HS-5 (cell line): Measurements from ENCODE around the gene CD46.
"Not testable (repeated sequence)": the region's sequence is repeated elsewhere in the genome, so short reads cannot be mapped to it uniquely, and the experiment has no call there.

Source experiments
- DNase-seq: peaks from one replicate; pipeline ENCODE4 v3.0.0-alpha.2; 2012; ENCODE audit warnings: low read depth

Gene CD46

DNA sequence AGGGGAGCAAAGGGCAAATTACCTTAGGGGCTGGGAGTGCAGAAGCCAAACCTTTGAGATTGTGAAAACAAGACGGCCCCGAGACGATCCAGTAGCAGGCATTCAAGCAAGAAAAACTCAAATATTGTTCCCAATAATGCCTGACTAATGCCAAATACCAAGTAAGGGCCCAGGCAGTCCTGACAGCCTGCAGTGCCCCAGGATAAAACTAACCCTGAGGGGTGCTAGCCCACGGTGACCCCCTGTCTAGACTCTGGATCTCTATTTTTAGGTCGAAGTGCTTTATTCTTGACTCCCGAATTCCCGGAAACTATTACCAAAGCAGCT lies 428 bp upstream of the CD46 start:
- DNase-seq, result not testable (repeated sequence)

DNA sequence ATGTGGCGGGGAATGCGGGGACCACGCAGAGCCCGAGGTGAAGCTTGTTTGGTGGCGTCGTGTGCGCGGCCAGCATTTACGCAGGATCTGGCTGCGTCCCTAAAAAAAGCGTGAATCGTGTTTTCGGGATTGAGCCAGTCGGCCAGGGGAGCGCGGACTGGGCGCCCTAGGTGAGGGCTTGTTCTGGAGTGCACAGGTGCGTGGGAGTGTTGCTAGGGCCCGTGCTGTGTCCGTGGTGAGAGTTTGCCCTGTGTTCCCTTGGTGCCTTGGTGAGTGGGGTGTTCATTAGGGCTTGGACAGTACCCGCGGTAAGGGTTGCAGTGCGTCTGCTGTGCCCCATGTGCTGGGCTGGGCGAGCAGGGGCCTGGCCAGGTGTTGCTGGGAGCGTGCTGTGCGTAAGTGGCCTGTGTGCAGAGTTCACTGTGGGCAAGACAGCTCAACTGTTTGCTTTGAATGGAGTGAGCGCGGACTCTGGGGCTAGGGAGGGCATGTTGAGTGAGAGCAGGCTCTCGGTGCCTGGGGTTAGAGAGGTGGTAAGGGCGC lies 673 bp downstream of the CD46 start:
- no peak for DNase-seq

DNA sequence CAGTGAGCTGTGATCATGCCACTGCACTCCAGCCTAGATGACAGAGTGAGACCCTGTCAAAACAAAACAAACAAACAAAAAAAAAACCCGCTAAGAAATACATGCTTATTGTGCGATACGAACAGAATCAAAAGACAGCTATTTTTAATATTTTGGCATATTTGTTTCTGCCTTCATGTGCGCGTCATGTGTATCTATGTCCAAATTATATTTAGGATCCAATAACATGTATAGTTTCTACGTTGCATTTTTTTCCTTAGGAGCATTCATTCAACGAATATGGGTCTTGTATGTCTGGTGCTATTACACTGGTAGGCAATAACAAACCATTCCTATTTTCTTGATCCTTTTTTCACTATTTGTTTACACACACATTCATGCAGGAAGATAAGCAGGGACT lies 1.8 kb downstream of the CD46 start:
- no peak for DNase-seq

DNA sequence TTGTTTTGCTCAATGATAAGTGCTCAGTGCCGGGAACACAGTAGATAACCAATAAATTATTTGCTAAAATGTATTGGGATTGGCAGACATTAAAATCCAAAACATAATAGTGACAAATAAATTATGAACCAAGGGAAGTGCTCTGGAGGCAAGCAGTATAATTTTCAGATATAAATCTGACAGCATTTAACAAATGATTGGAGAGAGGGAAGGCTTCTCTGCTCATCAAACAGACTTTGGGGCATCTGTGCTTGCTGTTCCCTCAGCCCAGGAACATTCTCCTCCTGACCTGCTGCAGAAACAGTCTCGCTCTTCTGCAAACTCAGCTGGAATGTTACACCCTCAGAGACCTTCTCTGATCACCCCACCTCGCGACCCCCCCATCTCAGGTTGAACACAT lies 2.2 kb downstream of the CD46 start:
- no peak for DNase-seq

DNA sequence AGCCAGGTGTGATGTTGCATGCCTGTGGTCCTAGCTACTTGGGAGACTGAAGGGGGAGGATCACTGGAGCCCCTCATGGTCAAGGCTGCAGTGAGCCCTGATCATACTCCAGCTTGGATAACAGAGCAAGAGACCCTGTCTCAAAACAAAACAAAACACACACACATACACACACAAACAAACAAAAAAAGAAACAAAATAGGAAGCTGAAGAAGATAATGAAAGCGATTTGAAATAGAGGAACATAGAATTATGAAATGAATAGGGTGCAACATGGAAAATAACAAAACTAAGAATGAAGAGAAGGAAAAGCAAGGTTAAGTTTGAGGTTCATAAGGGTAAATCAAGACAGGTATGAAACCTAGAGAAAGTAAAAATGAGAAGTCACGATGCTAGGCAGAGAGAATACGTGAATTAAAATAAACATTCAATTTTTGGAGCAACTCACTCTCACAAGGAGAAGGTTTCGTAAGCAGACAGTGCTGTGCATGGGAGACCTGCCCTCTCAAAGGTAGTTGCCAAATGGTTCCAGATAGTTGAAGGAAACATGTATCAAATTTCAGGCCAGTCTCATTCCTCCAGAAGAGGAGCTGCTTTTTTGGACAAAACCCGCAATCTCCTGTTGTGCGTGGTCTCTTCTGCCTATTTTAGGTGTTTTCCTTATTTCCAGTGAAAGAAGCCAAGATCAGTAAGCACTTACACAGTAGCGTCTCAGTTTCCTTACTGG lies 3.3 kb downstream of the CD46 start:
- no peak for DNase-seq

DNA sequence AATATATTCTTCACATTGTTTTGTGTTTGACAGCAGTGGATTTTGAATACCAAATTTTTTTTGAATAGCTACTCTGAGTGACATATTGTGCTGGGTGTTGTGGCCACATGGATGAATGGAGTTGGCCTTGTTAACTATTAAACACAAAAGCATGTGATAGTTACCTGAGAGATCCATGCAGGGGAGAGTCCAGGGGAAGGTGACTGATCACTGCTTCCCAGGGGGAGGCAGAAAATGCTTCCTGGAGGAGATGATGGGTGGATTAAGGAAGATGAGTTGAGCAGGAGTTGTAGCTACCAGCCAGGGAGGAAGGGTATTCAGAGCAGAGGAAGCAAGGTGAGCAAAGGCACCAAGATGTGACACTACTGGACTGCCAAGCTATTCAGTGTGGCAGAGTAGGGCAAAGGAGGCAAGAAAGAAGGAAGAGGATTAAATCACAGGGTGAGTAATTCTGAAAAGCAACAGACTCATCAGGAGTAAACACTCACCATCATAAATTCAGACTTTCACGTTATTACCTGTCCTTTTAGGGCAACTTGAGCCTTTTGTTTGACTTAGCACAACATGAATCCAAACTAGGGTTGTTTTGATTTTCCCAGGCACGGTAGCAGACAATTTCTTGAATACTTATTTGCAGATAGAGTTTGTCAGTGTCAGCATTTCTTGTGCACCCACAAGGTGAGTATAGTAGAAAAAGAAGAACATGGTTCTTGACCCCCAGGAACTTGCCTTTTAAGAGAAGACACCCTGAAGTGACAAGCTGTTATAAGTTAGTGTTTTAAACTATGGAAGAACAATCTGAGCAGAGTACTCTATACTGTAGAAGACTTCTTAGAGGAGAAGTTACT lies 4.2 kb downstream of the CD46 start:
- no peak for DNase-seq

DNA sequence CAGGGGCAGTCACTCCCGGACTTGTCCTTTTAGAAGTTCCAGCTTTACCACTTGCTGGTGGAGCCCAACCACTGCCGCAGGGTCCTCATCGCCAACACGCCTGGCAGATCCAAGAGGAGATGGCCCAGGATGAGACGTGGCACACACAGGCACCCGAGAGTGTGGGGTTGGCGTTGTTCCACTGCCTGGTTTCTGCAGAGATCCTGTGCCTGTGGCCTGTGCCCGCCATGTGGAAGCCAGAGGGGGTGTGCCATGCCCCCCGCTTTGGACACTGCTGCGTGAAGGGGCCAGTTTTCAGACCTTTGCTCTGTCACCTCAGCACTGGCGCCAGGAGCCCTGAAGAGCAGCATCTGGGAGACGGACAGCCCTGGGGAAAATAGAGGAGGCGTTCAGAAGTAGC lies 10.8 kb downstream of the CD46 start:
- DNase-seq, result no peak

DNA sequence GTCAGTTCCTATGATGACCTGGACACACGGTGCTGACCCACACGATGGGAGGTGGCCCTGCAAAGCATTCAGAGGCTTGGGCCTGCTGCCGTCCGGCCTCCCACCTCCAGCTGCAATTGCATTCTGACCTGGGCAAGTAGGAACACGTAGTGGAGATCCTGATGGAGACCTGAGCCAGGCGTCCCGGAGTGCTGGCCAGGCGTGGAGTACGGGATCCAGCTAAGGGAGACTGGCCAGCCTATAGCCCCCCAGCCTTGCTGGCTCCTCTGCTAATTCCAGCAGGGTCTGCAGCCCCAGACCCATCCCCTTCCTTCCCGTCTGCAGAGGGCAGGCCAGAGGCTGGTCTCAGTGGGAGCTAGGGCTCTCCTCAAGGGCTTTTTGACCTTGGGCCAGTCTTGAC lies 11.2 kb downstream of the CD46 start:
- DNase-seq, result no peak

DNA sequence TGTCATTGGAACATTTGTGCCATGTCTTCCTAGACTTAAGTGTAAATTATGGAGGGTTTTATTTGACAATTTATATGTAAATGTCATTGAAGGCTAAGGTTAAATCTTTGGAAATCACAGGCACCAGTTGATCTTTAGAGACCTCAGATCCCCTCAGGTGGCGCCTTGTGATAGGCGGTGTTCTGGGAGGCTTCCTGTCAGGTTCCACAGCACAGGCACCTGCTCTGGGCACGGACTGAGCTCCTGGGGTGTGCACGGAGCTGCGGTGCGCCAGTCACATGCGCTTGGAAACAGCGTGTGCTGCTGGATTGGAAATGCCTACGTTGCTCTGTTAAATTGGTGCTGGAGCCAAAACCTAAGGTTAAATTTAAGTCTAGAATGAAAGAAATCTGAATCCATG lies 12.1 kb downstream of the CD46 start:
- no peak for DNase-seq

DNA sequence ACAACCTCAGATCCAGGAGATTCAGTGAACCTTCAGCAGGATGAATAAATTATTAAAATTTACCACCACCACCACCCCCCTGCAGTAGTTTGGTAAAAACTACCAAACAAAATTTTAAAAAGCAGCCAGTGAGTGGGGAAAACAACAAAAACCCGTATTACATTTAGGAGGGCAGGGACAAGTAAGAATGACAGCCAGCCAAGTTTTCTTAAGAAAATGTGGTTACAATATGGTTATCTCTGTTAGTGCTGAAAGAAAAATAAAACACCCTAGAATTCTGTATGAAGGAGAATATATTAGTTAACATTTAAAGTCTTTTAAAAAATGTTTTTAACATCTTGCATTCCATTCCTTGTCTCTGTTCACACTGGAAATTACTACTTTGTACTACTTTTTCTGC lies 14.7 kb downstream of the CD46 start:
- DNase-seq, result no peak

DNA sequence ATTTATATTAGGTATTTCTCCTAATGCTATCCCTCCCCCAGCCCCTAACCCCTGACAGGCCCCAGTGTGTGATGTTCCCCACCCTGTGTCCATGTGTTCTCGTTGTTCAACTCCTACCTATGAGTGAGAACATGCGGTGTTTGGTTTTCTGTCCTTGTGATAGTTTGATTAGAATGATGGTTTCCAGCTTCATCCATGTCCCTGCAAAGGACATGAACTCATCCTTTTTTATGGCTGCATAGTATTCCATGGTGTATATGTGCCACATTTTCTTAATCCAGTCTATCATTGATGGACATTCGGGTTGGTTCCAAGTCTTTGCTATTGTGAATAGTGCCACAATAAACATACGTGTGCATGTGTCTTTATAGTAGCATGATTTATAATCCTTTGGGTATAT lies 18.7 kb downstream of the CD46 start:
- not testable (repeated sequence) for DNase-seq

DNA sequence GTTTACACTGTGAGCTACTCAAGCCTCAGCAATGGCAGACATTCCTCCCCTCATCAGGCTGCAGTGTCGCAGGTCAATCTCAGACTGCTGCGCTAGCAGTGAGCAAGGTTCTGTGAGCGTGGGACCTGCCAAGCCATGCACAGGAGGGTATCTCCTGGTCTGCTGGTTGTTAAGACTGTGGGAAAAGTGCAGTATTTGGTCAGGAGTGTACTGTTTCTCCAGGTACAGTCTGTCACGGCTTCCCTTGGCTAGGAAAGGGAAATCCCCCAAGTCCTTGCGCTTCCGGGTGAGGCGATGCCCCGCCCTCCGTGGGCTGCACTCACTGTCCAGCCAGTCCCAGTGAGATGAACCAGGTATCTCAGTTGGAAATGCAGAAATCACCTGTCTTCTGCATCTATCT lies 24.2 kb downstream of the CD46 start:
- DNase-seq, result not testable (repeated sequence)

DNA sequence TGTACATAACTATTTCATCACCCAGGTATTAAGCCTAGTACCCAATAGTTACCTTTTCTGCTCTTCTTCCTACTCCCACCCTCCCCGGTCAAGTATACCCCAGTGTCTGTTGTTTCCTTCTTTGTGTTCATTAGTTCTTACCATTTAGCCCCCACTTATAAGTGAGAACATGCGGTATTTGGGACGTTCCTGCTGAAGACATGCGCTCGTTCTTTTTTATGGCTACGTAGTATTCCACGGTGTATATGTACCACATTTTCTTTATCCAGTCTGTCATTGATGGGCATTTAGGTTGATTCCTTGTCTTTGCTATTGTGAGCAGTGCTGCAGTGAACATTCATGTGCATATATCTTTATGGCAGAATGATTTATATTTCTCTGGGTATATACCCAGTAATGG lies 25.6 kb downstream of the CD46 start:
- DNase-seq, result not testable (repeated sequence)

DNA sequence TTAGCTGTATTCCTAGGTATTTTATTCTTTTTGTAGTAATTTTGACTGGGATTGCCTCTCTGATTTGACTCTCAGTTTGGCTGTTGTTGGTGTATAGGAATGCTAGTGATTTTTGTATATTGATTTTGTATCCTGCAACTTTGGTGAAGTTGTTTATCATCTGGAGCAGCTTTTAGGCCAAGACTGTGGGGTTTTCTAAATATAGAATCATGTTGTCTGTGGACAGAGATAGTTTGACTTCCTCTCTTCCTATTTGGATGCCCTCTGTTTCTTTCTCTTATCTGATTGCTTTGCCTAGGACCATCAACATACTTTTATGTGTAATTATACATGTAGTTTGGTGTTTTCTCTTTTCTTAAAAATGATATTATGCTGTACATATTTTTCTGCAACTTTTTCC lies 27.2 kb downstream of the CD46 start:
- no peak for DNase-seq

DNA sequence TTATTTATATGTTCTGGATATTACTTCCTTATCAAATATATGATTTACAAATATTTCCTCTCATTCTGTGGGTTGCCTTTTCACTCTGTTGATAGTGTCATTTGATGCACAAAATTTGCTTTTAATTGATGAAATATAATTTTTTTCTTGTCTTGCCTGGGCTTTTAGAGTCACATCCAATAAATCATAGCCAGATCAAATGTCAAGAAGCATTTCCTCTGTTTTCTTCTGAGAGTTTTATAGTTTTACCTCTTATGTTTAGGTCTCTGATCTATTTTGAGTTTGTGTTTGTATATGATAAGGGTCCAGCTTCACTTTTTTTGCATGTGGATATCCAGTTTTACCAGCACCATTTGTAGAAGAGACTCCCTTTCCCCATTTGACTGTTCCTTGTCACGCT lies 29.5 kb downstream of the CD46 start:
- DNase-seq, result no peak

DNA sequence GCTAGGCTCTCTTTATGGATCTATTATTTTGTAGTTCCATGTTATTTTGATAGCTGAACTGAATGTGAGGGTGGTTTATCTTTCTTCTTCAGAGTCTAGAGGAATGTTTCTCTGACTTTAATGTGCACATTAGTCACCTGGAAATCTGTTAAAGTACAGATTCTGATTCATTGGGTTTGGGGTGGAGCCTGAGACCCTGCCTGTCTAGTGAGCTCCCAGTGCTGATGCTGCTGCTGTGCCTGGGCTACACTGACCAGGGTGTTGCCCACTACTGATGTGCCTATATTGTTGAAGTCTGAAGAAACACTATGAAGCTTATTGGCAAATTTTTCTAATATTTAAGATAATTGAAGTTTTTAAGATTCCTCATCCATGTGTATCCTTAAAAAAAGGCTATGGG lies 35.9 kb downstream of the CD46 start:
- no peak for DNase-seq

DNA sequence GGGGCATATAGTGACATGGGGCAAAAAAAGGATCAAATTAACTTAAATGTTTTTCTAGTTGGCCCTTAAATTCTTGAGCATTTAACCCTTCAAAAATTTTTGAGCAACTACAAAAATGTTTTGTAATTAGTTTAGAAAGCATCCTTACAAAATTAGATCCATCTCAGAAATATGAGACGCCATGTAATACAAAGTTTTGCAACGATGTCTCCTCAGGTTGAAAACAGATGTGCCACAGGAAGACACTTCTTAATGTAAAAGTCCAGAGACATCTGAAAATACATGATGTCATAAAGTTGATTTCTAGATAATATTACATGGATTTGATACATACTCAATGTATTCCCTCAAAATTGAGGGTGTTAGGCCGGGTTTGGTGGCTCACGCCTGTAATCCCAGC lies 37.5 kb downstream of the CD46 start:
- DNase-seq, result no peak

DNA sequence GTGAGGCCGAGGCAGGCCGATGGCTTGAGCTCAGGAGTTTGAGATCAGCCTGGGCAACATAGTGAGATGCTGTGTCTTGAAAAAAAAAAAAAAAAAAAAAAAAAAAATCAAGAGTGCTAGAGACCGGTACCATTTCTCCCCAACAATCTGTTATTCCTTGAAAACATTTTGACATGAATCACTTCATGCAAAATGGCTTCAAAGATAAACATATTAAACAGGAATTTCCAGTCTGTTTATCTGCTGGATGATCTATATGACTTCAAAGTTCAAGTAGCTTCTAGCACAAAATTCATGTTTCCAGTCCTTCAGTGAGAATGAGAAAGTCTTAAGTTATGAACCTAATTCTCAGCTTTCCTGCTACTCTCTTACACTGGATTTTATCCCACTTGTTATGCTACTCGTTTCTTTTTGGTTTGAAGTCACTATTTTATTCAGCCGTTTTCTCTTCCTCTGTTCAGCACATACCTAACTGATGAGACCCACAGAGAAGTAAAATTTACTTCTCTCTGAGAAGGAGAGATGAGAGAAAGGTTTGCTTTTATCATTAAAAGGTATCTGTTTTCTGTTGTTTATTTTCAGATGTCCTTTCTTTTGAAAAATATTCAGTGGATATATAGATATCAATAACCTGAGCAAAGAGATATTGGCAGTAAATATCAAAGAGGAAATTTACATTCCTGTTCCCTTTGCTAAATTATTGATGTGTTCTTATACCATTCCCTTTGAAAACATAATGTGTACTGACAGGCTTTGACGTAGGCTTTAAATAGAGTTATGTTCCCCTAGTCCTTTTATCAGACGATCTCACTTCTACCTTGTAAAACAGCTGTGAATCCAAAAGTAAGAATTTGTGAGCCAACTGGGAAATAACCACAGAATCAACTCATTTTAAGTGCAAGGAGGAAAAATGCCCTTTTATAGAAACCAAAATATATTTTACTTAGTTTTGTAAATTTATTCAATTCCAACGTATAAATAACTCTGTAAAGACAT lies 38.2 kb downstream of the CD46 start:
- no peak for DNase-seq

DNA sequence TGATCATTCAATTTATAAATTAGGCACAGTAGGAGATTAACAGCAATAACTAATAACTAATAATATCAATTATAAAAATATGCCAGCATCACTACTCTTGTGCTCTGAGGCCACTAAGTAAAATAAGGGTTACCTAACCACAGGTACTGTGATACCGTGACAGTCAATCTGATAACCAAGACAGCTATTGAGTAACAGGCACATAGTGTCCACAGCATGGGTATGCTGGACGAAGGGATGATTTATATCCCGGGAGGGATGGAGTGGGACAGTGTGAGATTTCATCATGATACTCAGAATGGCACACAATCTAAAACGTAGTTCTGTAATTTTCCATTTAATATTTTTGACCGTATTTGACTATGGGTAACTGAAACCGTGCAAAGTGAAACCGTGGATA lies 39.4 kb downstream of the CD46 start:
- no peak for DNase-seq

DNA sequence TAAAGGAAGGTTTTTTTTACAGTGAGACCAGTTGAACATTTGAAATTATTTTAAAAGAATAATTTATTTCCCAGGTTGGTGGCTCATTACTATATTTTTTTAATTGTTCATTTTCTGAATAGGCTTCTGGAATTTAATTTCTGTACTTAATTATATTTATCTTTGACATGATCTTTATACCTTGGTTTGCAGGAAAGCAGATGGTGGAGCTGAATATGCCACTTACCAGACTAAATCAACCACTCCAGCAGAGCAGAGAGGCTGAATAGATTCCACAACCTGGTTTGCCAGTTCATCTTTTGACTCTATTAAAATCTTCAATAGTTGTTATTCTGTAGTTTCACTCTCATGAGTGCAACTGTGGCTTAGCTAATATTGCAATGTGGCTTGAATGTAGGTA lies 41.5 kb downstream of the CD46 start:
- DNase-seq, result no peak

DNA sequence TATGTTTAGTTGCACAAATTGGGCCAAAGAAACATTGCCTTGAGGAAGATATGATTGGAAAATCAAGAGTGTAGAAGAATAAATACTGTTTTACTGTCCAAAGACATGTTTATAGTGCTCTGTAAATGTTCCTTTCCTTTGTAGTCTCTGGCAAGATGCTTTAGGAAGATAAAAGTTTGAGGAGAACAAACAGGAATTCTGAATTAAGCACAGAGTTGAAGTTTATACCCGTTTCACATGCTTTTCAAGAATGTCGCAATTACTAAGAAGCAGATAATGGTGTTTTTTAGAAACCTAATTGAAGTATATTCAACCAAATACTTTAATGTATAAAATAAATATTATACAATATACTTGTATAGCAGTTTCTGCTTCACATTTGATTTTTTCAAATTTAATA lies 43.0 kb downstream of the CD46 start:
- no peak for DNase-seq

DNA sequence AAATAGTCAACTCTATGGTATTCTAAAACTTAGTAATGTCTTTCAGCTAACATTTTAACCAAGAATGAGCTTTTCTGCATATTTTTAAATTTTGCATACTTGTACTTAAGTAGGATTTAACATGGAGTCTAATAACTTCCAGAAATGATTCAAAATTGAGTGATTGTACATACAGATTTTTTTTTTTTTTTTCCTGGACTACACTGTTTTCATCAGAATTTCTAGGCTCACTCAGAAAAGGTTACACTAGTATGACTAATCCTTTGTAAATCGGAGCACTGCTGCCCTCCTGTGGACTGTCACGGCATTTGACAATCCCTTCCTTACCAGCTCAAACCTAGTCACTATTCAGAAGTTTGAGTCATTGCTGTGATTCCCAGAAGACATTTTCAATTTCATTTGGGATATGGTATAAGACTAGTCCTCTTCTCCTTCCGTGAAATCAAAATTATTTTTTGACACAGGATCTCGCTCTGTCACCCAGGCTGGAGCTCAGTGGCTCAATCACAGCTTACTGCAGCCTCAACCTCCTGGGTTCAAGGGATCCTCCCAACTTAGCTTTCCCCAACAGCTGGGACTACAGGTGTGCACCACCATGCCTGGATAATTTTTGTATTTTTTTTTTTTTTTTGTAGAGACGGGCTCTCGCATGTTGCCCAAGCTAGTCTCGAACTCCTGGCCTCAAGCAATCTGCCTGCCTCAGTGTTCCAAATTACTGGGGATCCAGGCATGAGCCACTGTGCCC lies 45.5 kb downstream of the CD46 start:
- peak; percentile 89 for DNase-seq
